Adrenal gland (tissue), 12 donors: ENCODE data around the gene MMP8. TPM values are rescaled to one million over a fixed set of nuclear protein-coding genes. Genes with fewer than 3 reads are reported as not detected.
A peak's percentile ranks its signal among the peaks of the same experiment; 100 is the strongest.

ENCODE experiments used
- DNase-seq, 7 donors: peaks; one replicate each; pipeline ENCODE4 v3.0.0-alpha.2; 2019 to 2020
- H3K27ac ChIP-seq, 5 donors: fragments of 200-600 bp; sonication (generic) in 4 of 5; 1 replicate in 3 of 5; 2 replicates in 2 of 5; pipeline versions ENCODE4 v1.5.1 to v1.8.0; 2016 to 2020; ENCODE audit warnings: mild to moderate bottlenecking in 1 of 5
- H3K27me3 ChIP-seq: fragments of 200-600 bp; 2 replicates; pipeline ENCODE4 v1.8.0; 2021
- H3K36me3 ChIP-seq, 2 donors: fragments of 200-600 bp; replicated peaks in 1 of 2; 1 replicate in 1 of 2; 2 replicates in 1 of 2; pipeline versions ENCODE4 v1.5.1 to v1.8.0; 2018 to 2022
- H3K4me1 ChIP-seq, 2 donors: fragments of 200-600 bp; replicated peaks in 1 of 2; 1 replicate in 1 of 2; 2 replicates in 1 of 2; pipeline versions ENCODE4 v1.5.1 to v1.8.0; 2018 to 2021
- H3K4me3 ChIP-seq, 4 donors: fragments of 200-600 bp; sonication (generic) in 3 of 4; one replicate each; pipeline ENCODE4 v1.5.1; 2016 to 2018
- H3K9me3 ChIP-seq, 3 donors: fragments of 200-600 bp; sonication (generic) in 1 of 3; replicated peaks in 1 of 3; 1 replicate in 2 of 3; 2 replicates in 1 of 3; pipeline versions ENCODE4 v1.5.1 to v1.8.0; 2016 to 2021
- POLR2A ChIP-seq, 2 donors: fragments of 450-650 bp; IDR thresholded peaks; one replicate each; pipeline ENCODE4 v1.6.1; 2017; ENCODE audit warnings: antibody characterized with exemption in 2 of 2, mild to moderate bottlenecking in 2 of 2, moderate library complexity in 1 of 2
- WGBS, 4 donors: extraction: QIAGEN DNeasy Blood & Tissue Kit in 2 of 4; methylation state at CpG; one replicate each; pipeline versions ENCODE4 v1.1.5 to v1.1.7; 2013 to 2017; 5-methylcytosine and 5-hydroxymethylcytosine counted together
- intact Hi-C, 2 donors: fragments of 100-400 bp; cut with DNase I; formaldehyde crosslinking; loops; one replicate each; pipeline versions ENCODE4 v1.14.1 to v1.15.0; 2022 to 2023
- polyA plus RNA-seq, 3 donors: library from polyadenylated mRNA; stranded (reverse); fragments of 200-250 nt in 2 of 3; fragments of 350-450 nt in 1 of 3; fragmentation: Illumina TruSeq in 1 of 3; extraction: RNeasy Lipid Tissue Mini Kit (QIAGEN cat#74804) in 1 of 3; gene quantifications; one replicate each; pipeline ENCODE4 v1.2.3, GENCODE V29; 2013 to 2014
- total RNA-seq, 9 donors: library from RNA; depleted of rRNA in 4 of 9; stranded (reverse); fragments of >200 nt in 4 of 9; fragments of 120-200 nt in 1 of 9; fragmentation: NEBNext Ultra II Directional in 1 of 9; extraction: Animal tissue kit (Norgen Biotek cat#: 25700) in 1 of 9; gene quantifications; one replicate each; pipeline versions ENCODE4 v1.1.0 to v1.2.4, GENCODE V29; 2013 to 2023
- TF ChIP-seq, protein P1 (sequence below), 6 experiments: fragments of 450-650 bp in 4 of 6; fragments of 200-600 bp in 2 of 6; sonication (generic) in 1 of 6; IDR thresholded peaks; 1 replicate in 5 of 6; 2 replicates in 1 of 6; pipeline versions ENCODE4 v1.5.1 to v1.8.0; 2016 to 2021; ENCODE audit warnings: antibody characterized with exemption in 6 of 6, mild to moderate bottlenecking in 2 of 6, moderate library complexity in 1 of 6
- donor health status: healthy with polysubstance abuse.
- donor health status: Bipolar disorder and iron deficiency.
- donor health status: DM: yes; HTN: yes; CAD: no.
- donor health status: DM: no; HTN: no; CAD: no.
- donor health status: DM: no; HTN: no; CAD: no.
- donor health status: DM: yes; HTN: yes; CAD: no.

Gene MMP8
- total and polyA plus RNA-seq, 12 donors: 0.08 to 1.4 (median 0.23) TPM; not detected in 7

DNA sequence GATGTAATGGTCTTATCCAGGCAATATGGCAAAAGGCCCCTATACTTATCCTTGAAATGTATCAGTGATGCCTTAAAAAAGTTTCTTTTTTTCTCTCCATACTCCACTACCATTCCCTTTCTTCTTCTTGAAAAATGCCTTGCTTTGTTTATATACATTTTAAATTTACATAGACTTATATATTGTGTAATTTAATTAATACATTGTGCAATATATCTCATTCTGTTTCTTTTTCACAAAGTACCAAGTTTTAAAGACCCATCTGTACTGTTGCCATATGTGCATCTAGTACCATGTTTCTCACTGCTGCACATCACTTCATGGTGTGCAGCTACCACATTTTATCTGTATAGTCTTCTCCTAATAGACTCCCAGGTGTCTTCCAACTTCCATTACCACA lies 7.5 kb downstream of the MMP8 start:
- H3K4me3 ChIP-seq: no peak overlapping the region
- no peak for DNase-seq
- H3K9me3 ChIP-seq: no peaks in the 10 kb centered on the region
- H3K4me1 ChIP-seq: no peaks in the 10 kb centered on the region
- H3K36me3 ChIP-seq: no peaks in the 10 kb centered on the region
- no peaks in the 10 kb centered on the region for H3K27me3 ChIP-seq
- TF ChIP-seq, protein P1, sequence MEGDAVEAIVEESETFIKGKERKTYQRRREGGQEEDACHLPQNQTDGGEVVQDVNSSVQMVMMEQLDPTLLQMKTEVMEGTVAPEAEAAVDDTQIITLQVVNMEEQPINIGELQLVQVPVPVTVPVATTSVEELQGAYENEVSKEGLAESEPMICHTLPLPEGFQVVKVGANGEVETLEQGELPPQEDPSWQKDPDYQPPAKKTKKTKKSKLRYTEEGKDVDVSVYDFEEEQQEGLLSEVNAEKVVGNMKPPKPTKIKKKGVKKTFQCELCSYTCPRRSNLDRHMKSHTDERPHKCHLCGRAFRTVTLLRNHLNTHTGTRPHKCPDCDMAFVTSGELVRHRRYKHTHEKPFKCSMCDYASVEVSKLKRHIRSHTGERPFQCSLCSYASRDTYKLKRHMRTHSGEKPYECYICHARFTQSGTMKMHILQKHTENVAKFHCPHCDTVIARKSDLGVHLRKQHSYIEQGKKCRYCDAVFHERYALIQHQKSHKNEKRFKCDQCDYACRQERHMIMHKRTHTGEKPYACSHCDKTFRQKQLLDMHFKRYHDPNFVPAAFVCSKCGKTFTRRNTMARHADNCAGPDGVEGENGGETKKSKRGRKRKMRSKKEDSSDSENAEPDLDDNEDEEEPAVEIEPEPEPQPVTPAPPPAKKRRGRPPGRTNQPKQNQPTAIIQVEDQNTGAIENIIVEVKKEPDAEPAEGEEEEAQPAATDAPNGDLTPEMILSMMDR (IDR thresholded peaks at IDR 0.05): no peak
- no peak for TF ChIP-seq POLR2A (IDR thresholded peaks at IDR 0.05)
- intact Hi-C loops: no loop called here
- no peak overlapping the region for H3K27ac ChIP-seq

DNA sequence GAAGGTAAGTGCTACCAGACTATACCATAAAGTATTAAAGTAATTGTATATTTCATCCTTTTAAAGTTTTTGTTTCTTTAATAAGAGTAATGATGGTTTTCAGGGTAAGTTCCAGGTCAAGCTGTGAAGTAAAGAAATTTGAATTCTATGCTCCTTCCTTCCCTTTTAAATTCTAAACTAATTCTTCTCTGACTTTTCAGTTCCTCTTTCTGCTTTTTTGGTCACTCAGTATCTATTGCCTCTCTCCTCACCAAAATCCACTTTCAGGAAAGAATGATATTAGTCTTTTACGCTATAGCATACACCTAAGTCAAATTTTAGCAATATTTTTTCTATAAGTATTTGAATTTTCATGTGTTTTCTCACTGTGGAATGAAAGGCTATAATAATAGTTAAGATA lies 8.2 kb downstream of the MMP8 start:
- no peak overlapping the region for H3K27ac ChIP-seq
- intact Hi-C loops: no loop called here
- TF ChIP-seq, protein P1 (IDR thresholded peaks at IDR 0.05): no peak
- TF ChIP-seq POLR2A (IDR thresholded peaks at IDR 0.05): no peak
- no peaks in the 10 kb centered on the region for H3K9me3 ChIP-seq
- no peaks in the 10 kb centered on the region for H3K4me1 ChIP-seq
- H3K36me3 ChIP-seq: no peaks in the 10 kb centered on the region
- 54 to 75% (median 69%) methylated on average over 1 of the region's 1 CpG for WGBS, 4 donors
- H3K4me3 ChIP-seq: no peak overlapping the region
- no peak for DNase-seq
- no peaks in the 10 kb centered on the region for H3K27me3 ChIP-seq

DNA sequence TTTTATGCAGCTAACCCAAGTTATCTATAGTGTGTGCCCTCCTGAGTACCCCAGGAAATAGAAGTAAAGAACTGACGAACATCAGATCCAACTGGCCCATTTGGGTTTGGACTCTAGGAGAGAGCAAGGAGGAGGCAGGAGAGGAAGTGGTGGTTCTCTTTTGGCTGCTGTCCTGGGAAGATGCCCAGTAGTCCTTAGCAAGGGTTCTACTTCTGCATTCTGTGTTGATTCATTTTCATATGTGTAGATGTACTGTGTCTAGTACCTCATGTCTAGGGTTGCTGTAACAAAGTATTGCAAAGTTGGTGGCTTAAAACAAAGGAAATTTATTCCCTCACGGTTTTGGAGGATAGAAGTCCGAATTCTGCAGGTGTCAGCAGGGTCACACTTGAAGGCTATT lies 12.6 kb downstream of the MMP8 start:
- no peak overlapping the region for H3K27ac ChIP-seq
- no peak overlapping the region for H3K4me3 ChIP-seq
- peak in 3 of 7 donors; percentile 8 to 21 (median 16) for DNase-seq
- H3K27me3 ChIP-seq: no peaks in the 10 kb centered on the region
- intact Hi-C loops: no loop called here
- 46 to 66% (median 48%) methylated on average over 3 of the region's 3 CpGs for WGBS, 4 donors
- H3K9me3 ChIP-seq: no peaks in the 10 kb centered on the region
- H3K4me1 ChIP-seq: no peaks in the 10 kb centered on the region
- no peaks in the 10 kb centered on the region for H3K36me3 ChIP-seq
- no peak for TF ChIP-seq POLR2A (IDR thresholded peaks at IDR 0.05)
- TF ChIP-seq, protein P1 (IDR thresholded peaks at IDR 0.05): no peak

DNA sequence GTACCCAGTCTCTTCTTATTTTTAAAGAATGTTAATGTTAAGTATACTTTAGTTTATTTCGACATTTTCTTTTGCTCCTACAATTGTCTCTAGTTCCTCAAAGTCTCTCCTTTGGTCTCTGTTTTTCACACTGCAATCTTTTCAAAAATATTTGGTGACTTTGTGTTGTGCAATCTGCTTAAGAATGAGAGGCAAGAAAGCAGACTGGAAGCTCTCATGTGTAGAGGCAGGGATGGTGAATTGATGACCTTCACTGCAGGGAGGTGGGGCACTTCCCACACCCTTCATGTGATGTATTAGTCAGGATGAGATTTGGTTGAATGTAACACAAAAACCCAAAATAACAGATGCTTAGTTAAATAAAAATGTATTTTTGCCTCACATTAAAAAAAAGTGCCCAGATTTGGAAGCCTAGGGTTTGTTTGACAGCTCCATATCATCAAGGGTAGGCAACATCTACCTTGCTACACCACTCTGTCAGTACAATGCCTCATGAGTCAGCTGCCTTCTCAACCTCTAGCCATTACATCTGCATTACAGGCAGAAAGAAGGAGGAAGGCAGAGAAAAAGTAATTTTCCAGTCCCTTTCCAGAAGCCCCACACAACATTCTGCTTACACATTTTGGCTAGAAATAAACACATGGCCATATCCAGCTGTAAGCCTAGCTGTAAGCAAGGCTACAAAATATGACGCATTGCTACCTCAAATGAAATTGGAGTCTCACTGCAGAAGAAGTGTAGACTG lies 15.4 kb downstream of the MMP8 start:
- Histone ChIP-seq H3K27me3 (no peaks in the 10 kb centered on the region), H3K36me3 (no peaks in the 10 kb centered on the region), H3K4me1 (no peaks in the 10 kb centered on the region), H3K9me3 (no peaks in the 10 kb centered on the region), H3K4me3 (no peak overlapping the region), H3K27ac (no peak overlapping the region)
- no peak for TF ChIP-seq POLR2A (IDR thresholded peaks at IDR 0.05)
- whole genome bisulfite sequencing, 4 donors: 77 to 86% (median 81%) methylated on average over 2 of the region's 2 CpGs
- no peak for DNase-seq
- intact Hi-C loops: no loop called here

- no peak overlapping the region for H3K27ac ChIP-seq
- intact Hi-C loops: no loop called here
- WGBS, 4 donors: 63 to 83% (median 67%) methylated on average over 4 of the region's 4 CpGs
- no peaks in the 10 kb centered on the region for H3K4me1 ChIP-seq
- TF ChIP-seq, protein P1 (IDR thresholded peaks at IDR 0.05): no peak
- no peak for TF ChIP-seq POLR2A (IDR thresholded peaks at IDR 0.05)
- no peak overlapping the region for H3K4me3 ChIP-seq
- H3K27me3 ChIP-seq: no peaks in the 10 kb centered on the region
- H3K36me3 ChIP-seq: no peaks in the 10 kb centered on the region
- H3K9me3 ChIP-seq: no peaks in the 10 kb centered on the region
- no peak for DNase-seq
Measured at GRCh38 chr11:102708654-102709053, 16.1 kb downstream of the MMP8 start.
